IMR-90 (cell line): ENCODE results near the gene NCK1.

Source experiments
- BHLHE40 ChIP-seq: fragments of 150-350 bp; IDR thresholded peaks from 2 replicates; pipeline ENCODE4 v1.6.1; 2016; ENCODE audit warnings: mild to moderate bottlenecking, low read depth, low read length
- CEBPB ChIP-seq: IDR thresholded peaks from 2 replicates; pipeline ENCODE4 v1.6.1; 2012; ENCODE audit warnings: low read depth, low read length, improper control_type of control experiment
- ELK1 ChIP-seq: fragments of 150-350 bp; IDR thresholded peaks from 2 replicates; pipeline ENCODE4 v1.6.1; 2016; ENCODE audit warnings: low read depth, mild to moderate bottlenecking, low read length, moderate library complexity, borderline replicate concordance
- MAFK ChIP-seq: IDR thresholded peaks from 2 replicates; pipeline ENCODE4 v1.6.1; 2012; ENCODE audit warnings: low read depth, low read length, improper control_type of control experiment
- MAZ ChIP-seq: IDR thresholded peaks from 2 replicates; pipeline ENCODE4 v1.6.1; 2012; ENCODE audit warnings: low read depth, mild to moderate bottlenecking, low read length, improper control_type of control experiment, moderate library complexity, borderline replicate concordance
- POLR2A ChIP-seq: IDR thresholded peaks from 2 replicates; pipeline ENCODE4 v1.6.1; 2012; ENCODE audit warnings: mild to moderate bottlenecking, low read depth, low read length
- RAD21 ChIP-seq: IDR thresholded peaks from 2 replicates; pipeline ENCODE4 v1.6.1; 2012; ENCODE audit warnings: low read length, improper control_type of control experiment
- RCOR1 ChIP-seq: IDR thresholded peaks from 2 replicates; pipeline ENCODE4 v1.6.1; 2012; ENCODE audit warnings: mild to moderate bottlenecking, low read length, improper control_type of control experiment; ENCODE audit not compliant: insufficient replicate concordance
- TF ChIP-seq, protein P1 (sequence below): conservative IDR thresholded peaks from 2 replicates; pipeline ENCODE4 v1.5.1; 2012; ENCODE audit warnings: mild to moderate bottlenecking, low read depth, low read length, improper control_type of control experiment
- TF ChIP-seq, protein P2 (sequence below): fragments of 150-350 bp; IDR thresholded peaks from 2 replicates; pipeline ENCODE4 v1.6.1; 2017; ENCODE audit warnings: mild to moderate bottlenecking, antibody characterized with exemption, low read length, low read depth

GRCh38 chr3:136862617-136863322 is 762 bp downstream of the NCK1 start:
- TF ChIP-seq MAZ = no peak
- TF ChIP-seq POLR2A = no peak
- TF ChIP-seq RAD21 = no peak
- no peak for TF ChIP-seq RCOR1
- peak; percentile 62 for TF ChIP-seq CEBPB
- TF ChIP-seq, protein P1, sequence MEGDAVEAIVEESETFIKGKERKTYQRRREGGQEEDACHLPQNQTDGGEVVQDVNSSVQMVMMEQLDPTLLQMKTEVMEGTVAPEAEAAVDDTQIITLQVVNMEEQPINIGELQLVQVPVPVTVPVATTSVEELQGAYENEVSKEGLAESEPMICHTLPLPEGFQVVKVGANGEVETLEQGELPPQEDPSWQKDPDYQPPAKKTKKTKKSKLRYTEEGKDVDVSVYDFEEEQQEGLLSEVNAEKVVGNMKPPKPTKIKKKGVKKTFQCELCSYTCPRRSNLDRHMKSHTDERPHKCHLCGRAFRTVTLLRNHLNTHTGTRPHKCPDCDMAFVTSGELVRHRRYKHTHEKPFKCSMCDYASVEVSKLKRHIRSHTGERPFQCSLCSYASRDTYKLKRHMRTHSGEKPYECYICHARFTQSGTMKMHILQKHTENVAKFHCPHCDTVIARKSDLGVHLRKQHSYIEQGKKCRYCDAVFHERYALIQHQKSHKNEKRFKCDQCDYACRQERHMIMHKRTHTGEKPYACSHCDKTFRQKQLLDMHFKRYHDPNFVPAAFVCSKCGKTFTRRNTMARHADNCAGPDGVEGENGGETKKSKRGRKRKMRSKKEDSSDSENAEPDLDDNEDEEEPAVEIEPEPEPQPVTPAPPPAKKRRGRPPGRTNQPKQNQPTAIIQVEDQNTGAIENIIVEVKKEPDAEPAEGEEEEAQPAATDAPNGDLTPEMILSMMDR = no peak
- no peak for TF ChIP-seq ELK1
- no peak for TF ChIP-seq MAFK
- no peak for TF ChIP-seq BHLHE40
- TF ChIP-seq, protein P2, sequence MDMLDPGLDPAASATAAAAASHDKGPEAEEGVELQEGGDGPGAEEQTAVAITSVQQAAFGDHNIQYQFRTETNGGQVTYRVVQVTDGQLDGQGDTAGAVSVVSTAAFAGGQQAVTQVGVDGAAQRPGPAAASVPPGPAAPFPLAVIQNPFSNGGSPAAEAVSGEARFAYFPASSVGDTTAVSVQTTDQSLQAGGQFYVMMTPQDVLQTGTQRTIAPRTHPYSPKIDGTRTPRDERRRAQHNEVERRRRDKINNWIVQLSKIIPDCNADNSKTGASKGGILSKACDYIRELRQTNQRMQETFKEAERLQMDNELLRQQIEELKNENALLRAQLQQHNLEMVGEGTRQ = no peak
